ENCODE data around the gene SHLD1. TPM values are rescaled to one million over a fixed set of nuclear protein-coding genes. Genes with fewer than 3 reads are reported as not detected.

Gene SHLD1
- total RNA-seq, 1 donor from 2014 or later = 3.1 TPM

DNA sequence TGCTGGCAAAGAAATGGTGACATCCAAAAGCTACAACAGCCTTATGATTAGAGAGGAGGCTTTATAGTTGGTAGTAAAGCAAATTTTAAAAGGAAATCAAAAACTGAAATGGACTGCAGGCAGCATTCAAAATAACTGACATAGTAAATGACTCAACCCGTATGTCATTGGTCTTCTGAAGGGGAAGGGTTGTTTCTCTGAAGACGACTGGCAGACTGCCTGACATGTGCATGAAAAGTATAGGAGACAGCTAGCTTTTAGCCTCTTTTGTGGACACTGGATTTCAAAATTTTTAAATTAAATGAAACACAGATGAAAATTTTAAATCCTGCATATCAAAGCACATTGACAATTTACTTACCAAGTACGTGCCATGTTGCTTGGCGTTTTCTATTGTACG is 109.4 kb downstream of the SHLD1 start:
- H3K27ac Mint-ChIP-seq (ENCODE audit: unreplicated experiment) = no peak overlapping the region
- H3K4me1 Mint-ChIP-seq (ENCODE audit: low read depth) = peaks cover 8% of the 10 kb centered on the region
- H3K27me3 Mint-ChIP-seq (ENCODE audit: low read depth) = no peaks in the 10 kb centered on the region
- TF ChIP-seq, protein P1, sequence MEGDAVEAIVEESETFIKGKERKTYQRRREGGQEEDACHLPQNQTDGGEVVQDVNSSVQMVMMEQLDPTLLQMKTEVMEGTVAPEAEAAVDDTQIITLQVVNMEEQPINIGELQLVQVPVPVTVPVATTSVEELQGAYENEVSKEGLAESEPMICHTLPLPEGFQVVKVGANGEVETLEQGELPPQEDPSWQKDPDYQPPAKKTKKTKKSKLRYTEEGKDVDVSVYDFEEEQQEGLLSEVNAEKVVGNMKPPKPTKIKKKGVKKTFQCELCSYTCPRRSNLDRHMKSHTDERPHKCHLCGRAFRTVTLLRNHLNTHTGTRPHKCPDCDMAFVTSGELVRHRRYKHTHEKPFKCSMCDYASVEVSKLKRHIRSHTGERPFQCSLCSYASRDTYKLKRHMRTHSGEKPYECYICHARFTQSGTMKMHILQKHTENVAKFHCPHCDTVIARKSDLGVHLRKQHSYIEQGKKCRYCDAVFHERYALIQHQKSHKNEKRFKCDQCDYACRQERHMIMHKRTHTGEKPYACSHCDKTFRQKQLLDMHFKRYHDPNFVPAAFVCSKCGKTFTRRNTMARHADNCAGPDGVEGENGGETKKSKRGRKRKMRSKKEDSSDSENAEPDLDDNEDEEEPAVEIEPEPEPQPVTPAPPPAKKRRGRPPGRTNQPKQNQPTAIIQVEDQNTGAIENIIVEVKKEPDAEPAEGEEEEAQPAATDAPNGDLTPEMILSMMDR (IDR thresholded peaks at IDR 0.05) = no peak
- DNase-seq (ENCODE audit: low spot score) = no peak
- H3K4me3 Mint-ChIP-seq (ENCODE audit: unreplicated experiment) = no peak overlapping the region
- no peaks in the 10 kb centered on the region for H3K9me3 Mint-ChIP-seq (ENCODE audit: low read depth)
- peaks cover 4% of the 10 kb centered on the region for H3K36me3 Mint-ChIP-seq (ENCODE audit: low read depth)

DNA sequence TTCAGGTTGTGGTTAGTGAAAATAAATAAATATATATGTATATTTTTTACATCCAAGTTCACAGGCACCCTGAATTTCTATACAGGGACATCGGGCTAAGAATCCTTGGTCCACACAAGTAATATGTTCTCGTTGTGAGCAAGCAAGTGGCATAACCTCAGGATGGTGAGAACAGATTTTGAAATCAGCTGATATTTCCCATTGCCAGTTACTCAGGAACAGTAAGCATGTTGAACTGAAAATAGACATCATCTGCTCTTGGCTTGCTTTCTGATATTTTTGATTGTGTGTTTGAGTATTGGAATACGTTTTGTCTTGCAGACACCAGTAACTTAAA is 112.5 kb downstream of the SHLD1 start:
- no peaks in the 10 kb centered on the region for H3K9me3 Mint-ChIP-seq (ENCODE audit: low read depth)
- no peaks in the 10 kb centered on the region for H3K27me3 Mint-ChIP-seq (ENCODE audit: low read depth)
- no peak overlapping the region for H3K27ac Mint-ChIP-seq (ENCODE audit: unreplicated experiment)
- no peak overlapping the region for H3K4me3 Mint-ChIP-seq (ENCODE audit: unreplicated experiment)
- H3K36me3 Mint-ChIP-seq (ENCODE audit: low read depth) = peaks cover 3% of the 10 kb centered on the region
- TF ChIP-seq, protein P1 (IDR thresholded peaks at IDR 0.05) = no peak
- DNase-seq (ENCODE audit: low spot score) = no peak
- peaks cover 20% of the 10 kb centered on the region for H3K4me1 Mint-ChIP-seq (ENCODE audit: low read depth)

DNA sequence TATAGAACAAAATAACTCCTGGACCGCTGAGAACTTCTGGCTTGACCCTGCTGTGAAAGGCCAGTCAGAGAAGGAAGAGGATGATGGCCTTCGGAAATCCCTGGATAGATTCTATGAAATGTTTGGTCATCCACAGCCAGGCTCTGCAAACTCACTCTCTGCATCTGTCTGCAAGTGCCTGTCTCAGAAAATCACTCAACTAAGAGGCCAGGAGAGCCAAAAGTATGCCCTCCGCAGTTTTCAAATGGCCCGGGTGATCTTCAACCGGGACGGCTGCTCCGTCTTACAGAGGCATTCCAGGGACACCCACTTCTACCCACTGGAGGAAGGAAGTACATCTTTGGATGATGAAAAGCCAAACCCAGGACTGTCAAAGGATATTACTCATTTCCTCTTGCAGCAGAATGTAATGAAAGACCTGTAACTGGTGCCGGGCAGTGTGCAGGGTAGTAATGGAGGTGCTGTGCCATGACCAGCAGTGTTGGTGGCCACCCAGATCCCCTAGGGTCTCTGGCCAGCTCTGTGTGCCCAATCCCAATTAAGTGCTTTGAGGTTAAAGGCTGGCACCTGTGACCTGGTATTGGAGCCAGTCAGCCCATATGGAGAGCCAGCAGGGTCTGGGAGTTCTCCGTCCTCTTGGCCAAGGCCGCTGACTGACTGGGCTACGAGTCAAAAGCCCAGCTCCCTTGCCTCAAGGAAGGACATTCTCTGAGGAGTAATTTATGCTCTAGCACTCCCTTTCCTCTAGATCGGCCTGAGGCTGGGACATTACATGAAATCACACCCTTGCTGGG is 113.0 kb downstream of the SHLD1 start:
- Mint-ChIP-seq H3K9me3 (ENCODE audit: low read depth) (no peaks in the 10 kb centered on the region), H3K27me3 (ENCODE audit: low read depth) (no peaks in the 10 kb centered on the region), H3K36me3 (ENCODE audit: low read depth) (peaks cover 3% of the 10 kb centered on the region), H3K4me3 (ENCODE audit: unreplicated experiment) (no peak overlapping the region), H3K27ac (ENCODE audit: unreplicated experiment) (no peak overlapping the region), H3K4me1 (ENCODE audit: low read depth) (peaks cover 20% of the 10 kb centered on the region)
- TF ChIP-seq, protein P1 (IDR thresholded peaks at IDR 0.05) = no peak
- DNase-seq (ENCODE audit: low spot score) = no peak

DNA sequence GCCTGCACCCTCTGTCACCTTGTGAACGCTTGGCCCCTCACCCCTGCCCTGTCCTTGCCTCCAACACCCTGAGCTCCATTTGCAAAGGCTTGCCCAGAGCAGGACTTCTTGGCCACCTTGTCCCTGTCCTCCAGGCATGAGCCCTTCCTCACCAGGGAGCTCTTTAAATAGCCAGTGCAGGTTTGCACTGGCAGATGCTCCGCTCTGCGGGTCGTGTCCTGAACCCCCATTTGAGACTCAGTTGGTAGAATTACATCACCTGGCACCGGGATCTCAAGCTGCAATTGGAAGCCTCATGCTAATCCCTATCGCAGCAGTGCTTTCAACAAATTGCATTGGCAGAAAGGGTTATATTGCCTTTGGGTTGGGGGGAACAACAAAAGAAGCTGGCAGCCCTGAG is 114.2 kb downstream of the SHLD1 start:
- peaks cover 20% of the 10 kb centered on the region for H3K4me1 Mint-ChIP-seq (ENCODE audit: low read depth)
- H3K36me3 Mint-ChIP-seq (ENCODE audit: low read depth) = peaks cover 3% of the 10 kb centered on the region
- TF ChIP-seq, protein P1 (IDR thresholded peaks at IDR 0.05) = no peak
- no peaks in the 10 kb centered on the region for H3K9me3 Mint-ChIP-seq (ENCODE audit: low read depth)
- no peak overlapping the region for H3K4me3 Mint-ChIP-seq (ENCODE audit: unreplicated experiment)
- no peak for DNase-seq (ENCODE audit: low spot score)
- no peaks in the 10 kb centered on the region for H3K27me3 Mint-ChIP-seq (ENCODE audit: low read depth)
- H3K27ac Mint-ChIP-seq (ENCODE audit: unreplicated experiment) = no peak overlapping the region

DNA sequence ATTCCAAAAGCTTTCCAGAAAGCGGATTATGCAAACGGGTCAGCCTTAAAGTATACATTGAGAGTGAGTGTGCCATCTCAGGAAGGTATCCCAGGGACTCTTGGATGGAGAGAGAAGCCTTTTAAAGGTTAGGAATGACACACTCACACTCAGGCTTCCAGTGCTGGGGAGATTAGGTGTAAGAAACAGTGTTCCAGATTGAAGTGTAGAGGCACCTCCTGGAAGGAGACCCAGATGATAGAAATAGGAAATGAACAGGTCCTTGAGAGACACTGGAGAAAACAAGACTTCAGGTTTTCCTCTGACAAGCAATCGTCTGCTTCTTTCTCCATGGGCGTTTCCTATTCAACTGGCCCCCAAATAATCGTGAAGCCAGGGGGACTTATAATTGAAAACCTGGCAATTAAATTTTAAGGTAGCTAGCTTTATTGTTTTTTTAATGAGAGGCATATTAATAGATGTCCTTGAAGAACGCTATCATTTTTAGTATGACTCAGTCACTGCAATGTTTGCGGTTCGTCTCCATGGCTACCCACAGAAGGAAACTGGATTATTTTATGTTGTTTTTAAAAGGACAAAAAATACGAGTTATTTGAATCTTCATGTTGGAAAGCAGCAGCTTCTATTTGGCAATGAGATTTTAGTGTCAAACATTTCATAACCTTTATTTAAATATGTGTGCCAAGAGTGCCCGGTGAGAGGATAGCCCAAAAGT is 114.8 kb downstream of the SHLD1 start:
- no peaks in the 10 kb centered on the region for H3K27me3 Mint-ChIP-seq (ENCODE audit: low read depth)
- peaks cover 3% of the 10 kb centered on the region for H3K36me3 Mint-ChIP-seq (ENCODE audit: low read depth)
- peak overlapping the region; percentile 84 for H3K27ac Mint-ChIP-seq (ENCODE audit: unreplicated experiment)
- H3K4me3 Mint-ChIP-seq (ENCODE audit: unreplicated experiment) = no peak overlapping the region
- H3K9me3 Mint-ChIP-seq (ENCODE audit: low read depth) = no peaks in the 10 kb centered on the region
- DNase-seq (ENCODE audit: low spot score) = no peak
- peaks cover 20% of the 10 kb centered on the region for H3K4me1 Mint-ChIP-seq (ENCODE audit: low read depth)
- TF ChIP-seq, protein P1 (IDR thresholded peaks at IDR 0.05) = no peak
